OCI-LY7 (cell line): ENCODE measurements around the gene ENAH.

ENCODE experiments used
- CTCF ChIP-seq: fragments of 200-600 bp; sonication (generic); conservative IDR thresholded peaks from 2 replicates; pipeline ENCODE4 v1.5.1; 2014; ENCODE audit warnings: mild to moderate bottlenecking, antibody characterized with exemption, low read length, moderate library complexity, mixed read lengths
- EZH2phosphoT487 ChIP-seq: fragments of 200-600 bp; sonication (generic); IDR thresholded peaks from 2 replicates; pipeline ENCODE4 v1.6.1; 2018; ENCODE audit warnings: low read depth, borderline replicate concordance, mild to moderate bottlenecking, mixed run types, antibody characterized with exemption, low read length, moderate library complexity, mixed read lengths

GRCh38 chr1:225610539-225610938 lies 42.4 kb downstream of the ENAH start:
- TF ChIP-seq CTCF, result no peak
- TF ChIP-seq EZH2phosphoT487, result no peak
